HUES48 (cell line): Measurements from ENCODE around the gene TMEM40.
A peak's percentile ranks its signal among the peaks of the same experiment; 100 is the strongest.
"Not testable (repeated sequence)": the region's sequence is repeated elsewhere in the genome, so short reads cannot be mapped to it uniquely, and the experiment has no call there.

ENCODE experiments used
- H3K27ac ChIP-seq: one replicate; pipeline ENCODE4 v1.7.0; 2013; ENCODE audit warnings: low read depth, low read length, inconsistent platforms
- H3K27me3 ChIP-seq: 2 replicates; pipeline ENCODE4 v1.6.1; 2013; ENCODE audit warnings: mild to moderate bottlenecking, low read length; ENCODE audit not compliant: control insufficient read depth, insufficient read depth
- H3K36me3 ChIP-seq: 2 replicates; pipeline ENCODE4 v1.6.1; 2013; ENCODE audit warnings: low read length; ENCODE audit not compliant: control insufficient read depth, insufficient read depth
- H3K4me1 ChIP-seq: 2 replicates; pipeline ENCODE4 v1.6.1; 2013; ENCODE audit warnings: mild to moderate bottlenecking, low read length; ENCODE audit not compliant: control insufficient read depth, insufficient read depth
- H3K4me3 ChIP-seq: 2 replicates; pipeline ENCODE4 v1.5.1; 2013; ENCODE audit warnings: mild to moderate bottlenecking, low read depth, low read length
- H3K9ac ChIP-seq: 2 replicates; pipeline ENCODE4 v1.6.1; 2013; ENCODE audit warnings: mild to moderate bottlenecking, low read depth, low read length, moderate library complexity
- H3K9me3 ChIP-seq: 2 replicates; pipeline ENCODE4 v1.6.1; 2013; ENCODE audit warnings: low read length; ENCODE audit not compliant: control insufficient read depth, insufficient read depth

Gene TMEM40

DNA sequence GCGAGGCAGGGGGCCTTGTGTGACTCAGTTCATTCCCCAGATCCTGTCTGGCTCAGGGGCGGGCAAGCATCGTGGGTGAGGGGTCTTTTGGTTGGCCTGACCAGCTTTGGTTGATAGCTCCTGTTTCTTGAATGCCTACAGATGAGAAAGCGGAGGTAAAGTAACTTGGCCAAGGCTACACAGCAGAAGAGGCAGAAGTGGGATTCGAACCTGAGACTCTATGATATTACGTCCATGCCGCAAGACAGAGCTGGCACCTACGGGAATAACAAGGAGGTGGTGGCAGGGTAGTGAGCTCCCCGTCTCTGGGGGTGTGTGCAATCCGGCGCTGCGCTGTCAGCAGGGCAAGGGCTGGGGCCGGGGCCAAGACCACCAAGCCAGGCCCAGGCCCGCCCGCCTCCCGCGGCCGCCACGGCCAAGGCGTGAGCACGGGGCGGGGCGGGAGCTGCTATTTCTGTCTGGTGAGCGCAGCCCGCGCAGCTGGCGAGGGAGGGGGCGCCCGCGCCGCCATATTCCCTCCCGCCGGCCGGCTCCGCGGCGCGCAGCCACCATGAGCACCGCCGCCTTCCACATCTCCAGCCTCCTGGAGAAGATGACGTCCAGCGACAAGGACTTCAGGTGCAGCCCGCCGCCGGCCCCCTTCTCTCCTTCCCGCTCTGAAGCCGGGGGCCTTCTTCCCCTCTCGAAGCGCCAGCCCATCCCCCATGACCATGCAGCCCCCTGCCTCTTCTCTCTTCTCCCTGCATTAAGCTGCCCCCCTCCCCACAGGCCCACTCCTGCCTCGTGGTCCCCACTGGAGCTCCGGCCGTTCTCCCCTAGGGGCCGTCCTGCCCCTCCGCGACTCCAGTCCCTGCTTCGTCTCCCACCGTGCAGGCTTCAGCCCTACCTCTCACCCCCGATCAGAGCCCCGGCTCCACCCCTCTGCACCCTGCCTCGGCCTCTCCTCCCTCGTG is 37.4 kb upstream of the TMEM40 start, which contains the start of gene CAND2:
CAND2 (plus strand) TSS at position 510 of the 953 bp plus-strand sequence; CDS start at position 551, 41 bp downstream.
- 0 out of 2 replicates have a peak, but pooled peaks cover 4% of the 10 kb centered on the region for H3K4me1 ChIP-seq
- H3K9me3 ChIP-seq: no peaks in the 10 kb centered on the region
- H3K9ac ChIP-seq: peak within 1 kb of the TSS; percentile 65
- H3K27ac ChIP-seq: no peak within 1 kb of the TSS
- no peaks in the 10 kb centered on the region for H3K36me3 ChIP-seq
- peak within 1 kb of the TSS; percentile 93 for H3K4me3 ChIP-seq
- no peaks in the 10 kb centered on the region for H3K27me3 ChIP-seq

GRCh38 chr3:12793701-12794100 is 34.6 kb upstream of the TMEM40 start:
- Histone ChIP-seq H3K9me3 (no peaks in the 10 kb centered on the region), H3K4me3 (no peak overlapping the region), H3K27ac (no peak overlapping the region), H3K9ac (no peak overlapping the region), H3K36me3 (no peaks in the 10 kb centered on the region), H3K27me3 (no peaks in the 10 kb centered on the region), H3K4me1 (0 out of 2 replicates have a peak, but pooled peaks cover 4% of the 10 kb centered on the region)

DNA sequence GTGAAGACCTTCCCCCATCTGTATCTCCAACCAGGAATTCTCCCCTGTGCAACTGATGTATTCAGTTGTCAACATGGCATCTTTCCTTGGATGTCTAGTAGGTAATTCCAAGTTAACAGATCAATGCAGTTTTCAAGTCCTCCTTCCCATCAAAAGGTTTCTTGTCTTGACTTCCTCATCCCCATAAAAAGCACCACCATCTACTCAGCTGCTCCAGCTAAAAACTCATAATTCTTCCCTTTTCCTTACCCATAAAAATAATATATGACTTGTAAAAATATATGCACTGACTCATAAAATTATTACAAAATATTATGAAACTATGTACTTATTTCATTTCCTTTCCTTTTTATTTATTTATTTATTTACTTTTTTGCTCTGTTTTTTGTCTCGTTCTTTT is 32.4 kb upstream of the TMEM40 start:
- H3K27me3 ChIP-seq: no peaks in the 10 kb centered on the region
- no peaks in the 10 kb centered on the region for H3K36me3 ChIP-seq
- H3K4me1 ChIP-seq: no peaks in the 10 kb centered on the region

GRCh38 chr3:12787967-12788690 is 29.1 kb upstream of the TMEM40 start:
- not testable (repeated sequence) for H3K27ac ChIP-seq, H3K9ac ChIP-seq, H3K4me3 ChIP-seq, H3K9me3 ChIP-seq, H3K27me3 ChIP-seq, H3K36me3 ChIP-seq, H3K4me1 ChIP-seq

More for the DNA sequence above, 32.4 kb upstream of the TMEM40 start:
- H3K4me3 ChIP-seq: no peak overlapping the region
- H3K9me3 ChIP-seq: no peaks in the 10 kb centered on the region
- H3K9ac ChIP-seq: no peak overlapping the region
- no peak overlapping the region for H3K27ac ChIP-seq

- H3K36me3 ChIP-seq, H3K4me3 ChIP-seq, H3K9ac ChIP-seq, H3K27ac ChIP-seq, H3K27me3 ChIP-seq, H3K9me3 ChIP-seq: not testable (repeated sequence)
- peaks cover 13% of the 10 kb centered on the region for H3K4me1 ChIP-seq
Measured at GRCh38 chr3:12787346-12787745, 28.3 kb upstream of the TMEM40 start.

- Histone ChIP-seq H3K4me3 (no peak overlapping the region), H3K9ac (no peak overlapping the region), H3K9me3 (no peaks in the 10 kb centered on the region), H3K36me3 (no peaks in the 10 kb centered on the region), H3K27me3 (no peaks in the 10 kb centered on the region), H3K27ac (peak overlapping the region; percentile 35), H3K4me1 (peaks cover 18% of the 10 kb centered on the region)
Measured at GRCh38 chr3:12785096-12785495, 26.0 kb upstream of the TMEM40 start.

- no peak overlapping the region for H3K27ac ChIP-seq
- no peak overlapping the region for H3K9ac ChIP-seq
- H3K4me3 ChIP-seq: no peak overlapping the region
- H3K9me3 ChIP-seq: no peaks in the 10 kb centered on the region
- no peaks in the 10 kb centered on the region for H3K36me3 ChIP-seq
- no peaks in the 10 kb centered on the region for H3K27me3 ChIP-seq
- peaks cover 18% of the 10 kb centered on the region for H3K4me1 ChIP-seq
Measured at GRCh38 chr3:12782172-12782815, 23.2 kb upstream of the TMEM40 start.

GRCh38 chr3:12780751-12781150 is 21.7 kb upstream of the TMEM40 start:
- Histone ChIP-seq H3K36me3 (no peaks in the 10 kb centered on the region), H3K27ac (no peak overlapping the region), H3K9ac (no peak overlapping the region), H3K4me1 (peaks cover 18% of the 10 kb centered on the region), H3K4me3 (no peak overlapping the region), H3K9me3 (no peaks in the 10 kb centered on the region), H3K27me3 (no peaks in the 10 kb centered on the region)

- no peak overlapping the region for H3K9ac ChIP-seq
- no peaks in the 10 kb centered on the region for H3K36me3 ChIP-seq
- H3K4me3 ChIP-seq: no peak overlapping the region
- H3K9me3 ChIP-seq: no peaks in the 10 kb centered on the region
- H3K4me1 ChIP-seq: peaks cover 3% of the 10 kb centered on the region; the same call in 1 of the 2 replicates
- H3K27me3 ChIP-seq: no peaks in the 10 kb centered on the region
- no peak overlapping the region for H3K27ac ChIP-seq
Measured at GRCh38 chr3:12777171-12777570, 18.1 kb upstream of the TMEM40 start.

DNA sequence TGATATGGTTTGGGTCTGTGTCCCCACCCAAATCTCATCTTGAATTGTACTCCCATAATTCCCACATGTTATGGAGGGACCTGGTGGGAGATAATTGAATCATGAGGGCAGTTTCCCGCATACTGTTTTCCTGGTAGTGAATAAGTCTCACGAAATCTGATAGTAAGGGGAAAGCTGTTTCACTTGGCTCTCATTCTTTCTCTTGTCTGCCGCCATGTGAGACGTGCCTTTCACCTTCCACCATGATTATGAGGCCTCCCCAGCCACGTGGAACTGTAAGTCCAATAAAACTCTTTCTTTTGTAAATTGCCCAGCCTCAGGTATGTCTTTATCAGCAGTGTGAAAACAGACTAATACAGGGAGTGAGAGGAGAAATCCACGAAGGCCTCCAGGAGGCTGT is 16.9 kb upstream of the TMEM40 start:
- H3K36me3 ChIP-seq, H3K4me3 ChIP-seq, H3K9me3 ChIP-seq, H3K9ac ChIP-seq, H3K27me3 ChIP-seq, H3K4me1 ChIP-seq, H3K27ac ChIP-seq: not testable (repeated sequence)
